Activated naive CD4-positive, alpha-beta T cell treated with anti-CD3 and anti-CD28 coated beads, Interleukin-2, amount 50 U/mL, for 16 hours (primary cell): ENCODE measurements around the gene ROBO1.
"Not testable (repeated sequence)": the region's sequence is repeated elsewhere in the genome, so short reads cannot be mapped to it uniquely, and the experiment has no call there.

Experiments
- DNase-seq: peaks from one replicate; pipeline ENCODE4 v3.0.0-alpha.2; 2020

ROBO1 gene

DNA sequence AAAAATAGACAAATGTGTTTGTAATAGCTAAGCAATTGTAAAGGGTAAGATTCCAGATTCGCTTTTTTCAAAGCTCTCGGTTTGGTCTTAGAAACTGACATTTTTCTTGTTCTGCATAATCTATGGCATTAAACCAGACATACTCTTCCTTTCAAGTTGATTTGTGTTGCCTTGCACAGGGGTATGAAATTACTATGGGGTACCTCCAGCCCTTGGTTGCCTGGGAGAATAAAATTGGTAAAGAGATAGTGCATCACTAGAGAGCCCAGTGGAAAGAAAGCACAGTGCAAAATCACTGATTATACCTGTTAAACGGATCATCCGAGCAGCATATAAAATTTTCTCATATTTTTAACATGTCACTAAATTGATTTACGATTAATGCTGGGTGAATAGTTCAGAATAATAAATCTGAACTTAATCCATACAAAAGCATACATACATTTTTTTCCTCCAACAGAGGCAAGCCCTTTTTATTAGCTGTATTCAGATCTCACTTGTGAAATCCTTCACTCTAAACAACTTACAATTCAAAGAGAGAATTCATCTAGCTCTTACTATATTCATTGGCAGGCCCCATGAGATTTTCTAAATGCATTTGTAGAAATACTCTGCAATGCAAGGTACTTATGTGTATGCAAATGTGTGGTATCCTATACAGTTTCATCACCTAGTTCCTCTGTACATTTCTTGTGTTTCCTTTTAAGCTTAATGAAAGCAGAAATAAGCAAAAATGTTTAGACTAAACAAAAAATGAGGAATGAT is 224.4 kb downstream of the ROBO1 start:
- no peak for DNase-seq

DNA sequence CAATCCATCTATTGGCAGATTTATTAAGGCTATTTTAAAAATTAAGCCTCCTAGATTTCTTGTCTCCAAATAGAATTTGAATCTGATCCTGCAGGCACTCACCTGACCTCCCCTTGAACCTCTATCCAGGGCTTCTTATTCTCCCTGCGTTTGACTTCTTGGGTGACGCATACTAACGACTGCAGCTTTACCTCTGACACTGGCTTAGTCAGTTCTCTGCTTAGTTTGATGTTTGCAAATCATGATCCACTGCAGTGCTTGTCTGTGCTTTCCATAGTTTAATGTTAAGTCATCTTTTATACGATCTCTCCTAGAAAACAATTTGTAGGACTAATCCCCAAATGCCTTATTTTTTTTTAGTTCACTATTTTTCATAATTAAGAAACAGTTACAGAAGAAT is 233.1 kb downstream of the ROBO1 start:
- no peak for DNase-seq

DNA sequence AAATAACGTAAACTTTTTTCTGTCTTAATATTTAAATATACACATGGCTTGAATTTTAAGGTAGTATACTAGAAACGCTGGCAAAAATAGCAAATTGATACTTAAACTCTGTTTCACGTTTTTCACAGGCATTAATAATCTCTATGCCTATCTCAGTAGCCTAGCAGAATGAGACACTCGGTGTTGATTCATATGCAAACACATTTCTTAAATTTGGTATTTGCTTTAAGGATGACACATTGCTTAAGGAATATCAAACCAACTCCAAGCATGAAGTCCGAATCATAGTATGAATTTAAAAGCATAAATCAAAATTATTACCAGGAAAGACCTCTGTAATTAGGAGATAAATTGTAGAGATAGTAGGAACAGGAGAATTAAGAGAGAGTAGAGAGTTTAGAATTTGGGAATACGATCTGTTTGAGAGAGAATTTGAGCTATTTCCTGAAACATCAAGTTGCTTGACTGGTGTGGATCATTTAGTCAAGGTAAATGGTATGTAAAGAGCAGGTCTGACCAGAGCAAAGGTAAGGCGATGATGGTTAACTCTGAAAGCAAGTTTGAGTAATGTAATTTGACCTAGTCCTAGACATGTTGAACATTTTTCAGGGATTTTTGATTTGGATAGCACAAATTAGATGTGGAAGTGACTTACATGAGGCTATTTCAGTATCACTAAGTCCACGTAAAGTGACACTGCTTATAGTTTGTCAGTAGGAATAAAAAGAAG is 236.1 kb downstream of the ROBO1 start:
- no peak for DNase-seq

DNA sequence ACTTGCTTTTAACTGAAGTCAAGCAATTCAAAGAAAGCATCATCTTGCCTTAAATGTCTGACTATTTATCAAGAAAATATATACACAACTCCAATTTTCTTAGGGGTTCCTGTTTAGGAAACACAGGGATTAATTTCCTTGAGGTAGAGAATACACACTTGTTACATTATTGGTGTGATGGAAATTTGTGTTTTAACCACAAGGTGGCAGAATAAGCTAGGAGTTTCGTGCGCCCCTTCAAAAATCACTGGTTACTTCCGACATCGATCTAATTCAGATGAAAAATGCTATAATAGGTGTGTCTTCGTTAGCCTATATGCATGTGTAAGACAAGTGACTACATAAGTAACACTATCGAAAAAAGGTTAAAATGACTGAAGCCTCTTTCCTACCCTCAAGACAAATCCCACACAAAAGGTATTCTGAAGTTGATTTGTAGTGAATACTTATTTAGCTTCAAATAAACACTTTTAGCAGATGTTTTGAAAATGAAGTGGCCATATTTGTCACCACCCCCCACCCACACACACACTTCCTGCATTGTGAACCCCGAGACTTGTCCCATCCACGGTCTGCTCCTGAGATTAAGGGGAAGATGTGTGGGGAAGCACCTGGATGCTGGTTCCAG is 246.5 kb downstream of the ROBO1 start:
- no peak for DNase-seq

DNA sequence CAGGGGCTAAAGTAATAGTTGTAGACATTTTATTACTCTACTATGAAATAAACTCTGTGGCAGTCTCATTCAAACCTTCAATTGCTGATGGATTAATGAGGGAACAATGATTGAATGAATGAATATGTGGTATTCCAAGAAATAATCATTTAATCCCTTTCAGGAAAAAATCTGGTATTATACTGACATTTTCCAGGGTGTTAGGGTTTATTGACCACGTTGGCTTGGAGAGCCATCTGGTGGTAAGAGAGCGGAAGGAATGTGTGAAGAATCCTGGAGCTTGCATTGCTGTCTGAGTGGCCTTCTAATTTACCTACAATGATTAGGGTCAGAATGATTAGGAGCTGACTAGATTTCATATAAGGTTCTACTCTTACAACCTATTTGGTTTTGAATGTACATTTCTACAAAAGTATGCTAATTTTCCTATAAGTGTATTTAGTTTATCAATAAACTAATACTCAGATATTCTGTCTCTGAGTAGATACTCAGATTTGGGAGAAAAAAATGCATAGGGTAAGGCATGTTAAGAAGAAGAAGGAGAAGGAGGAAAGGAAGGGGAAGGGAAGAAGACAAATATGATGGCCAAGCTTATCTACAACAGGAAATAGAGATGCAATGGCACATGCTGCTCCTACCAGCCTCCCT is 249.9 kb downstream of the ROBO1 start:
- DNase-seq, result no peak

DNA sequence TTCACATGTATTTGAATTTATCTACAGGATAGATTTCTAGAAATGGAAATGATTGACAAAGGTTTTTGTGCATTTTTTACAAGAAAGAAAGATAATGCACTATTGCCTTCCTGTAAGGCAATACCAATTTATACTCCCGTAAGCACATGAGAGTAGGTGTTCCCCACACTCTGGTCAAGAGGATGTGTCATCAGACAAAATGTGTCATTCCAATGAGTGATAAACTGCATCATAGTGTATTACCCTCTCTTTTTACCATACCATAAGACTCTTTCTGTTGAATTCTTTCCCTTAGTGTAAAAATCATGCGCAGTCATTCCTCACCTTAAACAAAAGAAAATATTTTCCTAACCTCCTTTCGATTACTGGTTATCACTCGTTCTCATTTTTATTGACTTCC is 251.0 kb downstream of the ROBO1 start:
- no peak for DNase-seq

DNA sequence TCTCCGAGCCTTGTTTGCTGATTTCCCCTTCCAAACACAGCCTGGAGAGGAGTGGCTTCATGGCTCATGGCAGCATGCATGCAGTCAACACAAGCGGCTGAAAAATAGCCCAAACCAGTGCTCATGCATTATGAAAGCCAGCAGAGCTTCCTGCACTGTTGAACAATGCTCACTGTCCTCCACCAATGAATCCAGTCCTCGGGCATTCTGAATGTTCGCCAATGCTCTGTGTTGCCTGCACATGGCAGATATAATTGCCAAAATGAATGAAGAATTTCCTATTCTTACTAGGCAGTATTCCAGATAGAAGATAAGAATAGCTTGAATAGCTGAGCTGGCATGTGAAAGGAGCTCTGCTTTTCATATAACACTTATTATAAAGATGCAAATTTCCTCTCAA is 252.7 kb downstream of the ROBO1 start:
- no peak for DNase-seq

DNA sequence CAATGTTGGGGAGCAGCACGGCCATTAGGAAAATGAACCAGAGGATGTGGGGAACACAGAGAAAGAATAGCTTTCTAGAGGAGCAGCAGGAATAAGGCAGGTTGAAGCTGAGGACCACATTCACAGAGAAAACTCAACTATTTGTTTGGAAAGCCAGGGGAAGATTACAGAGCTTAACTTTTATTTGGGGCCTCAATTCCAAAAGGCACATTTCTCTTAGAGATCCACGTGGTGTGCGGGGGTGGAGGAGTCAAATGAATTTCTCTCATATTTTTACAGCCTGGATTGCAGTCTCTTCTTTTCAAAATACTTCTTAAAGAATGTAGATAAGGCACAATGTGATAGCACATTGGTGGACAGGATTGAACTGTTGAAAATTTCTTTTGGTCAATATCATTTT is 253.7 kb downstream of the ROBO1 start:
- no peak for DNase-seq

DNA sequence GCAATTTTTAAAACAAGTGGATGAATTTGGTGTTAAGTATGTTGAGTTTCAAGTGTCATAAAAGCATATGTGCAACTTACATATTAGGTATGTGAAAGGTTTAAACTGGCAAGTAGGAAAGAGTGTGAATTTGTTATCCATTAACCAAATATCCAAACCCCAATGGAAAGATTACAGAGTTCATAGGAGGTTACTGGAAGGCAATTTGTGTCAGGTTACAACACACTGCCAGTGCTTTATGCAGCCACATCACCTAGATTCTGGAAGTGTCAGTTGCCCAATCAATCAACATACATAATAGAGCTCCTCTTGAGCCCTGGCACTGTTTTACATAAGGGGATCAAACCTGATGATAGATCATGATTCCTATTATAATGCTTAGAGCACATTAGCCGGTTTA is 261.0 kb downstream of the ROBO1 start:
- no peak for DNase-seq

DNA sequence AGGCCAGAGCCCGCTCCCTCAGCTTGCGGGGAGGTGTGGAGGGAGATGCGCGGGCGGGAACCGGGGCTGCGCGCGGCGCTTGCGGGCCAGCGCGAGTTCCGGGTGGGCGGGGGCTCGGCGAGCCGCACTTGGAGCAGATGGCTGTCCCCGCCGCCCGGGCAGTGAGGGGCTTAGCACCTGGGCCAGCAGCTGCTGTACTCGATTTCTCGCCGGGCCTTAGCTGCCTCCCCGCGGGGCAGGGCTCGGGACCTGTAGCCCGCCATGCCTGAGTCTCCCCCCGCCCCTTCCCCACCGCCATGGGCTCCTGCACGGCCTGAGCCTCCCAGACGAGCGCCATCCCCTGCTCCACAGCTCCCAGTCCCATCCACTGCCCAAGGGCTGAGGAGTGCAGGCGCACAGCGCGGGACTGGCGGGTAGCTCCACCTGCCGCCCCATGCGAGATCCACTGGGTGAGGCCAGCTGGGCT is 265.5 kb downstream of the ROBO1 start:
- not testable (repeated sequence) for DNase-seq

DNA sequence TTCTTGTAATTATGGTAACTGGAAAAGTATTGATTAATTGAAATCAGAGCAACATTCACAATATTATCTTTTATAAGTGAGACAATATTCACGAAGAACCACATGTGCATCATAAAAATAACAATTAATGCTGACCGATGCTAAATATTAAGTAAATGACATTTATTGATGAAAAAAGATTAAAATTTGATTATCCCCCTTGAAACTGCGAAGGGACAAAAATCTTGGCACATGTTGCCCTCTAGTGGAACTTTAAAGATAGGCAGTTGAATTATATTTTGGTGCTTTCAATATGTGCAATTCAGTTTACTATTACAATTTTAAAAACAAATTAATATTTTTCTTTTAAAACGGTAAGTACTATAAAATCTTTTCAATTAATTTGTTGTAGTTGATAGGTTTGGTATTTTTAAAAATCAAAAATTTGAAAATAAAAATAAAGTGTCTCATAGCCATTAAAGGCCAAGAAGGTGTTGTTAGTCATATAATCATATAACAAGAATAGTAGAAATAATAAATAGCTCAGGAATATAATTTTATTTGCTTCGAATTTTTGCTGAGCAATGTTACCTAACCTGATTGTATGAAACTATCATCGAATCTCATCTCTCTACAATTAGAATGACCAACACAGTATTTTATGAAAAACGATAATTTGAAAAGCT is 270.2 kb downstream of the ROBO1 start:
- DNase-seq, result no peak

DNA sequence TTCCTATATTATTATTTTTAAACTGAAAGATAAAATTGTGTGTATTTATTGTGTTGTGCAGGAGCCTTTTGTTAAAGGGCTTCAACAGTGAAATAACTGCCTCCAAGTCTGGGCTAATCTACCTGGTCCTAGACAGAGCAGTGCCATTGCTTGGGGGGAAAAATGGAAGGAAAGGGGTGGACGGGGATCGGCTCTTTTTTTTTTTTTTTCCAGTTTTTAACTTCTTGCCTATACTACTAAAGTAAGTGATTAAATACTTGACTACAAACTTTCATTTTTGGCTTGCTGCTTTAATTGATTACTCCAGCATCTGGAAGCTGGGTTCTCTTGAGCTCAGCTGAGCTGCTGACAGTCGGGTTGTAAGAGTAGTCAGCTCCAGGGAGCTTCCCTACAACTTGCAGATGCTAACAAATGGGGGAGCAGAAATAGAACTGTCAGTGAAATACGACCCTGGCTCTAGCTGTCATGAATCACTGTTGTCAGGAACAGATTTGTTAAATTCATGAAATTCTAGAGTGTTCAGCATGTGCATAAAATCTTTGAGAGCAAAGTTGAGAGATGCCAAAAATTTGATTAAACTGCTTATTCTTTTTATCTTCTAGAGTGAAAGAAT is 276.7 kb downstream of the ROBO1 start:
- no peak for DNase-seq

DNA sequence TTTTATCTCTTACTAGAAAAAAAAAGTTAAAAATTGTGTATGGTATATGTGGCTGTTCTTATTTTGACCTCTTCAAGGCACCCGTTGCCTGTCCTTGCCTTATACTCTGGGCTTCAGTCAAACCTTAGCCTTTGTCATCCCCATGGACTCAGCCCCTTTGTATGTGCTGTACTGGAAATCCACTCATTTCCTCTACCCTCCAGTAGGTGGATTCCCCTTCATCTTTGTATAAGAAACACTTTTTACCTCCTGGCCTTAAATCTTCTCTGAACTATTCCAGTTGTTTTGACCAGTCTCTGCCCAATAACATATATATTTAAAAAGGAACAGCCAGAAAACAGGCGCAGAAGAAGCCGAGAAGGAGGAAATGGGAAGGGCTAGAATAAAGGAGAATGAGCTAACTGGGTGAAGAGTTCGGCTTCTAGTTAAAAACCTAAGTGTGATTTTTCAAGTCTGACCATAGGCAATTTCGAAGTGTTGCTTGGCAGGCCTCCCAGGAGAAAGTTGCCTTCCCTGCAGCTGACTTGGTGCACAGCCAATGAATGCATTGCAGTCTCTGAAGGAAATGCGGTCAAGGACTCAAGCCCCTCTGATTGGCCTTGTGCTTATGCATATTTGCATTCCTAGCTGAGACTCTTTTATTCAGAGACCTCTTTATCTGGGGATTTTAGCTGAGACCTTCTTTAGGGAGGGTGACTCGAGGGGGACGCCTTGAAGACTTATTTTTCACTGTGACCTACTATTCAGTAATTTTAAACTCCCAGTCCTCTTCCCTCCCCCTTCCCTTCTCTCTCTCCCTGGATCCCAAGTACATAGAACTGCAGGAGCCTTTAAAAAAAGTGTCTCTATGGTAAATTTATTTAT is 277.4 kb downstream of the ROBO1 start:
- no peak for DNase-seq

DNA sequence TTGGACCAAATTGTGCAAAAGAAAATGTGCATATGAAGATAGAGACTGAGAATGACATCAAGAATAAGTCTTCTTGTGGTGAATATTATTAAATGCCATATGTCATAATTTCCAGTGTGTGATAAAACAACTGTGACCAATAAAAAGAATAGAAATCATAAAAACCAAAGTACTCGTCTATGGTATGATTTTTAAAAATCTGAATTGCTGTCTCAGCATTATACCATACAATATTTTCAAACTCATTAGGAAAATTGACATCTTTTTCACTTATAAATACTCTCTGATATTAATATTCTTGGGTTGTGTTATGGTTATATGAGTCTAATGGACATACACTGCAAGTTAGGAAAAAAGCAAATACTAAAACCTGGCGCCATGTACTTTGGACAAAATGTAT is 279.4 kb downstream of the ROBO1 start:
- DNase-seq, result no peak

DNA sequence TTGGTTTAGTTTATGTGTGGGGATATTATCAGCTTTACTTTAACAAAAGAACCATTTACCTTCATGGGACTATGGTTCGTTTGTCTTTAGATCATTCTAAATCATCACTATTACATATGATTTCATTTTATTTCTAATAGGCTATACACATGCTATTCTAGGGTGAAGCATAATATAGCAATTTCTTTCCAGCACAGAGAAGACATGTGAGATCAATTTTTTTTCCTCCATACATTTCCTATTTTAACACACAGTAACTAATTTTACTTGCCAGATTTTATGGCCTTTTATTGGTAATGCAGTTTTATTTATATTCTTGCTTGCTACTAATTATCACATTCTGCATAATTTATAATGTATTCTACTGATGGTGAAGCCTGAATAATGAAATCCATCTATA is 287.1 kb downstream of the ROBO1 start:
- no peak for DNase-seq

DNA sequence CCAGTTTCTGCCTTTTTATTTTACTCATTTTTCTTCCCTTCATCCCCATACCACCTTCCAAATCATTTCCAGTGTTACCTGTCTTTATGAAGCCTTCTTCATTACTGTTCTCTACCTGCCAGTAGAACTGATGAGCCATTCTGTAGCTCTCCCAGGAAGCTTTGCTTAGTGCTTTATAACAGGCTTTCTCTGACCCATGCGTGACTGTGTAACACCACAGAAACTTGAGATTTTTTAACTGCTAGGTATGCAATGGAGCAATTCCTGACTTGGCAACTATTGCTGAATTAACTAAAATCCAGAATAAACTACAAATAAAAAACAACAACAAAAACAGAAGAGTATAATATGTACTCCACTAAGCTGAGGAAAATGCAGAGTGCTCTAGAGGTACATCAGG is 289.2 kb downstream of the ROBO1 start:
- DNase-seq, result no peak

DNA sequence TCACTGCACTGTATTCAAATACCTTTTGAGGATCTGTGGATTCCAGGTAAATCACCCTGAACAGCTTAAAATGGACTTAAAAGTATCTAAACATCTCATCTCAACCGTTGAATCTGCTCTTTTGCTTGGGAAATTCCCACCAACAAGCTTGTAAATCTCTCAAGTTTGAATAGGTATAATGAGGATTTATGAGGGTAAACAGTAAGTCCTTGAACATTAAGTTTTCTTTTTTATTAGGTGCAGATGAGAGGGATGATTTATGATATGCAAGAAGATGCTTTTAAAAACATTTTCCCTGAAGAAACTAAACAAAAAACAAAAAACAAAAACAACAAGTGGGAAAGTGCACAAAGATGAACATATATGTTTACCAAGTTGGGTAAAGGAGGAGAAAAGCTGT is 290.6 kb downstream of the ROBO1 start:
- no peak for DNase-seq

DNA sequence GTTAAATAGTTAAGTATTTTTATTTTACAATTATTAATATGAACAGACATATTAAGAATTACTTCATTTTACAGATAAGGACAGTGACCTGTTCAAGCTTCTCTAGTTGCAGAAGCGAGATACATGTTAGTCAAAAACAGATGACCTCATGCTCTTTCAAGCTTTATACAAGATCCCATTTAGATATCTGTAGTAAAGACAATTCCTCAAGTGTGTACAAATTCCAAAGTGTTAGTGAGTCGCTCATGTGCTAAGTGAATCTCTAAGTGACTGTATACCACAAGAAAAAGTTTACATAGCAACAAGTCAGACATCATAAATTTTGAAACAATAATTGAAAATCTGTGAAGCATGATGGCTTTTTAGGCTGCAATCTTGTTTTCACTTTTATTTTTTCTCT is 293.8 kb downstream of the ROBO1 start:
- no peak for DNase-seq

DNA sequence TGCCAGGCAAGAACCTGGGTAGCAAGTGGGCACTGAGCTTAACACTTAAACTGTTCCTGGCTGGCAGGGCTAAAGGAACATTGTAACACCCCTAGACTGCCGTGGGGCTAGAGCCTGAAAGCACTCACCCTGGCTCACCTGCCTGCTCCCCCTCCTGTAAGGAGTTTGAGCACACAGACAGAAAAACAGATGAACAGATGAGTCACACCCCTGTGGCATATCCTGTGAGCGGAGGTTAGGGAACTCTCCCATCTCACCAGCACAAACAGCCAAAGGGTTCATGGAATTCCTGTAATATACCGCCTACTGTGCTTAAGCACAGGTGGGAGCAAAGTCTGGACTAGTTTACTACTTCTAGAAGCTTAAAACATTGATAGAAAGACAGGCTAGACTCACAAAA is 300.1 kb downstream of the ROBO1 start:
- DNase-seq, result no peak

DNA sequence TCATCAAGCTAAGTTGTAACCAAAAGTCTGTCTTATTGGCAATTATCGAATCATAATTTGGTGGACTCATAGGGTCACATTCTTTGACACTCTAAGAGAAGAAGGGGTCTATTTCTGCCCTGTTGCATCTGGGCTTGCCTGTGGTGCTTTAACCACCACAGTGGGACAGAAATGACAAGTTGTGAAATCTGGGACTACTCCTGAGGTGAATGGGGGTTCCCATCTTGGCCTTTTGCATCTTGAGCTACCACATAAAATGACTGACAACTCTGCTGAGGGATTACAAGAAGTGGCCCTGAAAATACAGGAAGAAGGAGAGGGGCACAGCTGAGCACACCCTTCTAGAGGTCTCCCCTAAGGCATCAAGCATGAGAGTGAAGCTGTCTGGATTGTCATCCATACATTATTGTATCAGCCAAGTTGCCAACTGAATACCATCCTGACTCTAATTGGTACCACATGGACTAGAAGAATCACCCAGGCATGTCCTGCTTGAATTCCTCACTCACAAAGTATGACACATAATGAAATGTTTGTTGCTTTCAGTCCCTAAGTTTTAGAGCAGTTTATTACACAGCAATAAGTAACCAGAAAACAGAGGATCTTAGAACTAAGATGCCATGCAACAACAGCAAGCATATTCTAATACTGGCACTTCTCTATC is 306.5 kb downstream of the ROBO1 start:
- no peak for DNase-seq

DNA sequence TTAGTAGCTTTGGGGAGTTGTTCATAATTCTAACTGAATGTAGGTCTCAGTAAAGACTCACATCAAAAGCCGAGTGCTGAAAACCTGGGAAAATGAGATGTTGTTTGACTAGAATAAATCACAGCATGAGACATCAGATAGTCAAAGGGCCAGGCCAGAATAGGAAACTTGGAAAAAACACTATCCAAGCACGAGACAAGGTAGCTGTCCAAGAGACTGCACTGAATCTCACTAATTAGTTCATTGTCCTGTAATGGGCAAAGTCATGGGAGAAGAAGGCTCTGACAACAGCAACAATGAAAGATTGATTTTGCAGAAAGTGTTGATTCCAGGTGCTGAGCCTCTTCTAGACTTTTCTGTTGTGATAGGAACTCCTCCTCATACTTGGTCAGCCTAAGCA is 314.2 kb downstream of the ROBO1 start:
- DNase-seq, result no peak
